Activated B cell treated with CpG ODN at 0.5 μM for 24 hours (primary cell): ENCODE data around the gene SLC13A3. TPM values are rescaled to one million over a fixed set of nuclear protein-coding genes. Genes with fewer than 3 reads are reported as not detected.

Source experiments
- ATAC-seq: fragments of 200-7000 bp; cut with Tn5 transposase; one replicate; pipeline ENCODE4 v1.10.0; 2021; ENCODE audit warnings: low read depth, mild to moderate bottlenecking, moderate library complexity
- CTCF ChIA-PET: fragments of 350-600 bp; sonication (Branson Sonifier 250); formaldehyde crosslinking; loops from one replicate; lab custom pipeline; 2021; ENCODE audit warnings: antibody characterized with exemption; lab: Charles Lee
- POLR2A ChIA-PET: fragments of 350-600 bp; sonication (Branson Sonifier 250); formaldehyde crosslinking; loops from one replicate; lab custom pipeline; 2021; ENCODE audit warnings: antibody characterized with exemption; lab: Charles Lee
- DNase-seq: peaks from one replicate; pipeline ENCODE4 v3.0.0; 2022
- H3K27ac Mint-ChIP-seq: one replicate; pipeline ENCODE4 v1.8.0; 2020; ENCODE audit warnings: mixed read lengths
- H3K27me3 Mint-ChIP-seq: one replicate; pipeline ENCODE4 v1.8.0; 2021; ENCODE audit warnings: mixed read lengths
- H3K36me3 Mint-ChIP-seq: one replicate; pipeline ENCODE4 v1.8.0; 2021; ENCODE audit warnings: low read depth, mixed read lengths
- H3K4me1 Mint-ChIP-seq: one replicate; pipeline ENCODE4 v1.8.0; 2021; ENCODE audit warnings: mixed read lengths
- H3K4me3 Mint-ChIP-seq: one replicate; pipeline ENCODE4 v1.8.0; 2020; ENCODE audit warnings: mild to moderate bottlenecking, mixed read lengths
- H3K9me3 Mint-ChIP-seq: one replicate; pipeline ENCODE4 v1.8.0; 2020; ENCODE audit warnings: mixed read lengths
- CTCF ChIP-seq: fragments of 200-600 bp; IDR thresholded peaks from one replicate; pipeline ENCODE4 v1.8.0; 2022; ENCODE audit warnings: antibody characterized with exemption, mild to moderate bottlenecking
- intact Hi-C: fragments of 100-400 bp; cut with micrococcal nuclease; formaldehyde crosslinking; loops from one replicate; pipeline ENCODE4 v1.15.1; 2024
- total RNA-seq: library from RNA; stranded (reverse); gene quantifications from 2 replicates; pipeline ENCODE4 v1.2.3, GENCODE V29; 2022

SLC13A3 gene
- total RNA-seq, 1 donor from 2014 or later, result 0.47 TPM

GRCh38 chr20:46642265-46642968 is 8.8 kb downstream of the SLC13A3 start:
- POLR2A ChIA-PET, result no interaction called here
- ATAC-seq, result no peak
- intact Hi-C loops, result no loop called here

GRCh38 chr20:46641424-46641823 is 9.8 kb downstream of the SLC13A3 start:
- no peak overlapping the region for H3K27ac Mint-ChIP-seq
- no peak for ATAC-seq
- no peak for TF ChIP-seq CTCF
- no peaks in the 10 kb centered on the region for H3K4me1 Mint-ChIP-seq
- ChIA-PET CTCF (no interaction called here), POLR2A (no interaction called here)
- intact Hi-C loops, result no loop called here
- peaks cover 25% of the 10 kb centered on the region for H3K27me3 Mint-ChIP-seq
- DNase-seq, result no peak
- no peak overlapping the region for H3K4me3 Mint-ChIP-seq
- H3K36me3 Mint-ChIP-seq, result no peaks in the 10 kb centered on the region
- H3K9me3 Mint-ChIP-seq, result no peaks in the 10 kb centered on the region

More at GRCh38 chr20:46642265-46642968, 8.8 kb downstream of the SLC13A3 start:
- no peak for DNase-seq
- TF ChIP-seq CTCF, result no peak
- Mint-ChIP-seq H3K36me3 (no peaks in the 10 kb centered on the region), H3K4me3 (no peak overlapping the region), H3K4me1 (no peaks in the 10 kb centered on the region), H3K27me3 (peaks cover 25% of the 10 kb centered on the region), H3K9me3 (no peaks in the 10 kb centered on the region), H3K27ac (no peak overlapping the region)
- CTCF ChIA-PET, result no interaction called here

- no peak for TF ChIP-seq CTCF
- no peak for DNase-seq
- Mint-ChIP-seq H3K4me3 (no peak overlapping the region), H3K36me3 (no peaks in the 10 kb centered on the region), H3K9me3 (no peaks in the 10 kb centered on the region), H3K27ac (no peak overlapping the region), H3K27me3 (peaks cover 32% of the 10 kb centered on the region), H3K4me1 (no peaks in the 10 kb centered on the region)
- ChIA-PET CTCF (no interaction called here), POLR2A (no interaction called here)
- no peak for ATAC-seq
- intact Hi-C loops, result no loop called here
Measured at GRCh38 chr20:46640536-46641311, 10.5 kb downstream of the SLC13A3 start.

- no peak for TF ChIP-seq CTCF
- Mint-ChIP-seq H3K4me1 (no peaks in the 10 kb centered on the region), H3K27me3 (peaks cover 37% of the 10 kb centered on the region), H3K36me3 (no peaks in the 10 kb centered on the region), H3K9me3 (no peaks in the 10 kb centered on the region), H3K27ac (no peak overlapping the region), H3K4me3 (no peak overlapping the region)
- ATAC-seq (no peak), DNase-seq (no peak)
- ChIA-PET CTCF (no interaction called here), POLR2A (no interaction called here)
- intact Hi-C loops, result no loop called here
Measured at GRCh38 chr20:46640044-46640443, 11.2 kb downstream of the SLC13A3 start.

- no peak overlapping the region for H3K4me3 Mint-ChIP-seq
- DNase-seq (no peak), ATAC-seq (no peak)
- POLR2A ChIA-PET, result no interaction called here
- intact Hi-C loops, result no loop called here
- no peak overlapping the region for H3K27ac Mint-ChIP-seq
- H3K36me3 Mint-ChIP-seq, result no peaks in the 10 kb centered on the region
- H3K27me3 Mint-ChIP-seq, result peaks cover 42% of the 10 kb centered on the region
- no peak for TF ChIP-seq CTCF
- no peaks in the 10 kb centered on the region for H3K4me1 Mint-ChIP-seq
- CTCF ChIA-PET, result no interaction called here
- H3K9me3 Mint-ChIP-seq, result no peaks in the 10 kb centered on the region
Measured at GRCh38 chr20:46639587-46639986, 11.7 kb downstream of the SLC13A3 start.
